Activated T-cell treated with anti-CD3 and anti-CD28 coated beads for 1 hour (primary cell): ENCODE results near the gene YIF1A.
"Not testable (repeated sequence)": the region's sequence is repeated elsewhere in the genome, so short reads cannot be mapped to it uniquely, and the experiment has no call there.

Experiments
- DNase-seq: peaks from one replicate; pipeline ENCODE4 v3.0.0-alpha.2; 2020; ENCODE audit warnings: low read depth

The YIF1A gene

DNA sequence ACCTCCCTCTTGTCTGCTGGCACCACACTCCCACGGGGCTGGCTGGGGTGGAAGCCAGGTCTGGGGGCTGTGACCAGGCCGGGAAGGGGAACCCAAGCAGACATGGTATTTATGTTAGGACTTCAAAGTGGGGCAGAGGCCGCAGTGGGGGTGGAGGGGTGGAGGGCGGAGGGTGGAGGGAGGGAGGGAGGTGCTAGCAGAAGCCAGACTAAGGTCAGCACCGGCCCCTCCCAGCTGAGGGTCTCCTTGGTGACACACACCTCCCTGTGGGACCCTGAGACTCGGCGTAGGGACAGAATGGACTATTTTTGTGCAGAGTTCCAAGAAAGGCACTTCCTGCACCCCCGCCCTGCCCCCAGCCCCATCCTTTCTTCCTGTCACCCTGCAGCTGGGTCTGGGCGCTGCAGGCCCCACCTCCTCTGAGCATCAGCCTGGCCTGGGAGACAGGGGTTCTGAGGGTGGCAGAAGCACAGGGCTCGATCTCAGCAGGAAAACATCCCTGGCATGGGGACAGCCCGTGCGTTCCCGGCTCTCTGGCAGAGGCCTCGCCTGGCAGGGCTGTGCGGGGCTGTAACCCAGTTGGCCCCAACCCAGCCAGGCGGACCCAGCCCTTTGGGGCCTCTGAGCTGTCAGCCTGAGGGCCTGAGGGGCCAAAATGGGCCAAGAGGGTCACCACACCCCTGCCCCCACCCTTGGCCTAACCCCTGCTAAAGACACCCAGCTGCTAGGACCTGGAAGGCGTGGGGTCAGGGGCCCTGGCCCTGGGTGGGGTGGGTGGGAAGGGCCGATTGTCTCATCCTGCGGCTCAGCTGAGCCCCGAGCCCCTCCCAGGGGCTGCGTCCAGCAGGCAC is 37.5 kb upstream of the YIF1A start:
- DNase-seq = no peak

DNA sequence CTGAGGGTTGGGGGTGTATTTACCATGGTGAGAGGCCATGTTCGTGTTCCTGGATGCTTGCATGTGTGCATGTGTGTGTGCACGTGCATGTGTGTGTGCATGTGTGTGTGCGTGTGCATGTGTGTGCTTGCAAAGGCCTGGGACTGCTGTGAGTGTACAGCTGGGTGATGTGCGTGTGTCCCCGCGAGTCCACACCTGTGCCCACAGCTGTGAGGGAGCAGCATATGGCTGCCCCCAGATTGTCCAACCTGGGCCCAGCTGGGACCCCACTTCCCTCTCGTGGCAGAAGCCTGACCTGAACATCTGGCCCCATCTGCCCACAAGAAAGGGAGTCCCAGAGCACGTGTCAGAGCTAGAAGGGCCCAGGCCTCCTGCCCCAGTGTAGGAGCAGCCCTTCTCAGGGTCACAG is 36.3 kb upstream of the YIF1A start:
- no peak for DNase-seq

DNA sequence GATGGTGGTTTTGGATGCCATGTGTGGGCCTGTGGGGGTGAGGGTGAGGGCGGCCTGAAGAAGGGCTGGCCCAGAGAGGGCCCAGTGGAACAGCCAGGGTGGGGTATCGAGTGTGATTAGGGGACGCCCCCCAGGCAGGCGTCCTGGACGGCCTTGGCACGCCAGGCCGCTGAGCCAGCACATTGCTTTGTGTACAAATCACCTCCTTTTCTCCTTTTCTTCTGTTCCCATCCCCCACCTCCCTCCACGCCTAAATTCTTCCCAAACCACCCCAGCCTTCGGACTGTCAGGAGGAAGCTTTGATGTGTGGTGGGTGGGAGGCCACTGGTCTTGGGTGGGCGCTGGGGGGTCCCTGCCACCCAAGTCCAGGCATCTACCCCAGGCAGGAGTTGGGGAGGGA is 35.7 kb upstream of the YIF1A start:
- DNase-seq = no peak

DNA sequence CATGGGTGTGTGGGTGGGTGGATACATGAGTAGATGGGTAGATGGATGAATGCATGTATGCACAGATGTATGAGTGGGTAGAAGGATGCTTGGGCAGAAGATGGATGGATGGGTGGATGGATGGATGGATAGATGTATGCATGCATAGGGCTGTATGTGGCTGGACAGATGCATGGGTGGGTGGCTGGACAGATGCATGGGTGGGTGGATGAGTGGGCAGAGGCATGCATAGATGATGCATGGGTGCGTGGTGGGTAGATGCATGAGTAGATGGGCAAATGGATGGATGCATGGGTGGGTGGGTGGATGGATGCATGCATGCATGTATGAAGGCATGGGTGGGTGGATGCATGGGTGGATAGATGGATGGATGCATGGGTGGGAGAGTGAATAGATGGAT is 34.7 kb upstream of the YIF1A start:
- DNase-seq = no peak

DNA sequence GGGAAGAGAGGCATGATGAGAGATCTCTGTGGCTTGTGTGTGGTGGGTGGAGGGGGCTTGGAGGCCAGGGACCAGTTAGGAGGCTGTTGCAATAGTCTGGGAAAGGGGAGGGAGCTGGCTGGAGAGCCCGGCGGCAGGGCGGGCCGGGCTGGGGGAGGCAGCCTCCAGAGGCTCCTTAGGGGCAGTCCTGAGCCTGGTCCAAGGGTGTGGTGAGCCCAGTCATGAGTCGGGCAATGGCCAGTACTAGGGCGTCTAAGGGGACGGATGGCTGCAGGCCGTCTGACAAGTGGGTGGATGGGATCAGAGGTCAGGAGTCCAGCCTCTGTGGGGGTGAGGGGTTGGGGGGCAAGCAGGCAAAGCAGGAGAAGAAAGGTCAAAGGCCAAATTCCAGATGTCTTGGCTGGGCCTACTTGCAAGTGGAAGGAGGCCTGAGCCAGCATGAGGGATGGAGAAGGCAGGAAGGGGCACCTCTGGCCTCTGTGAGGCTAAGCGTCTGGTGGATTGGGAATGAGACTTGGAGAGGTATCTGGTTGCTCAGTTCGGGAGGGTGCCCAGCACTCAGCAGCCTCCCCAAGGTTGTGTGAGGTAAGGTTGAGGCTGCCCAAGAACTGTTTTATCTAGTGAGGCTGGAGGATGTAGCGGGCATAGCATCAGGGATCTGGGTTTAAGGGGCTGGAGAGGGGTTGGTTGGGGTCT is 33.9 kb upstream of the YIF1A start:
- DNase-seq = no peak

DNA sequence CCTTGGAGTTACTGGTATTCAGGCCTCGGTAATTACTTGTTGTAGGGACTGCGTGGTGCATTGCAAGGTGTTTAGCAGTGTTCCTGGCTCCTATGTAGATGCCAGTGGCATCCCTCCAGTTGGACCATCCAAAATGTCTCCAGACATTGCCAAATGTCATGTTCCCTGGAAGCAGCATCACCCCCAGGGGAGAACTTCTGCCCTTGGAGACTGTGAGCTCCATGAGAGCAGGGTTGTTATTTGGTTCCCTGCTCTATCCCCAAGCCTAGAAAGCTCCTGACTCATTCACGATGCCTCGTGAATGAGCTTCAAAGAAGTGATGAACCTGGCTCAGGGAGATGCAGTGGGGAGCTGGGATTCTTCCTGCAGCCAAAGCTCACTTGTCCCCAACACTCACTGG is 32.7 kb upstream of the YIF1A start:
- no peak for DNase-seq

DNA sequence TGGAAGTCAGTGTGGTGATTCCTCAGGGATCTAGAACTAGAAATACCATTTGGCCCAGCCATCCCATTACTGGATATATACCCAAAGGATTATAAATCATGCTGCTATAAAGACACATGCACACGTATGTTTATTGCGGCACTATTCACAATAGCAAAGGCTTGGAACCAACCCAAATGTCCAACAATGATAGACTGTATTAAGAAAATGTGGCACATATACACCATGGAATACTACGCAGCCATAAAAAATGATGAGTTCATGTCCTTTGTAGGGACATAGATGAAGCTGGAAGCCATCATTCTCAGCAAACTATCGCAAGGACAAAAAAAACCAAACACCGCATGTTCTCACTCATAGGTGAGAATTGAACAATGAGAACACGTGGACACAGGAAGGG is 31.8 kb upstream of the YIF1A start:
- DNase-seq = not testable (repeated sequence)

DNA sequence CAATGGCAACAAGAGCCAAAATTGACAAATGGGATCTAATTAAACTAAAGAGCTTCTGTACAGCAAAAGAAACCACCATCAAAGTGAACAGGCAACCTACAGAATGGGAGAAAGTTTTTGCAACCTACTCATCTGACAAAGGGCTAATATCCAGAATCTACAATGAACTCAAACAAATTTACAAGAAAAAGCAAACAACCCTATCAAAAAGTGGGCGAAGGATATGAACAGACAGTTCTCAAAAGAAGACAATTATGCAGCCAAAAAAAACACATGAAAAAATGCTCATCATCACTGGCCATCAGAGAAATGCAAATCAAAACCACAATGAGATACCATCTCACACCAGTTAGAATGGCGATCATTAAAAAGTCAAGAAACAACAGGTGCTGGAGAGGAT is 31.3 kb upstream of the YIF1A start:
- DNase-seq = not testable (repeated sequence)

DNA sequence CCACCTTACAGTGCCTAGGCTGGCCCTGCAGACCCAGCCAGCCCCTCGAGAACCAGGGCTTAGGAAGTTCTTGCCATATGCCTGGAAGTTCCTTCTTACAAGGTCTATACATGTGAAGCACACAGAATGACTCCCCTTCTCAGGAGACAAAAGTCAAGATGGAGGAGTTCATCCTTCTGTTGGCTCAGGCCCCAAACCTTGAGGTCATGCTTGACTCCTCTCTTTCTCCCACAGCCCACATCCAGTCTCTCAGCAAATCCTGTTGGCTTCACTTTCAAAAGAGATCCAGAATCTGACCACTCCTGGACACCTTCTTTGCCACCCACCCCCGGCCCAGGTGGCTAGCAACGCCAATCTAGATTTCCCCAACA is 29.6 kb upstream of the YIF1A start:
- no peak for DNase-seq

DNA sequence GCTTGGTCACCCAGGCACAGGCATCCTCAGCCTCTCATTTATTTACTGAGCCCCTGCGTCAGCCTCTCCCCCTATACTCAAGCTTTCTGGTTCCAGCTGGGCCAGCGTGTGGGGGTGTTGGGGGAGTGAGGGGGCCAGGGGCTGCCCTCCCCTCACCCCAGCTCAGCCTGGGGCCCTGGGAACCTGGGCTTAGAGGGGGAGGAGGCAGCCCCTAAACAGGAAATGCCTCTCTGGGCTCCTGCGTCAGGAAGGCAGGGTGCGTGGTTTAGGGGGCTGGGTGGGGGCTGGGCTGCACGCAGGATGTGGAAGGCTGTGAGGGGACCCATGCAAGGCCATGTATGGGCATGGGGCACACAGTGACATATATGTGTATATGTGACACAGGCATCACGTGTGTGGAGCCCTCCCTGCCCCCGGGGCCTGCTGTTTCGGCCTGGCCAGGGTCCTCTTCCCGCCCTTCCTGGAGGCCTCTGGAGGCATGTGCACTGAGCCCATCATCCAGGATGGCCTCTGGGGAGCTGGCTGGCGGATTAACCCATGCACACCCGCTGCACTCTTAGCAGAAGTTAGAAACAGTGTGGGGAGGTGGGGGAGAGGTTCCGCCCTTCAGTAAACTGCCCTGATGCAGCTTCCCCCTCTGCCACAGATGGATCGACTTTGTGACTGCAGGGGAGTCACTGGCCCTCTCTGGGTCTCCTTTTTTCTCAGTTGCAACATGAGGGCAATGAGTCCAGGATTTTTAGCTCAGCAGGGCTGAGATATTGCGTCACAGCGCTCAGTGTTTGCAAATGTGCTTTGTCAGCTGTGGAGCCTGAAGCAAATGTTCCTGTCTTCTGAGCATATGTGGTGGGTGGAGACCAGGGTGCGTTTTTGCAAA is 29.0 kb upstream of the YIF1A start:
- peak; percentile 49 for DNase-seq

DNA sequence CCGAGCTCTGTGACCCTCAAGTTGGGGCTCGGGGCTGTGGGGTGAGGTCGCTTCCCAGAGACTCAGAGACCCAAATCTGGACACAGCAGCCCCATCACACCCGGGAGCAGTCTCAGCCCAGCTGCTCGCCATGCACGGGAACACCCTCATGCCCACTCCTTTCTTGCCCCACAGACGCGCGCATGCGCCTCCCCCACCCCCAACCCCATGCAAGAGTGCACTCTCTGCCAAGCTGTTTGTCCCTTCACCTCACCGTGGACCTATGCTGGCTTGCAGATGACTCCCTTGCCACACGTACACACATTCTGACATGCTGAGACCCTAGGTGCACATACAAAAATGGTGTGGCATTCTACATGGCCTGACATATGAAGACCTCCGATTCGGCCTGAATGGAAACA is 28.4 kb upstream of the YIF1A start:
- peak; percentile 43 for DNase-seq

DNA sequence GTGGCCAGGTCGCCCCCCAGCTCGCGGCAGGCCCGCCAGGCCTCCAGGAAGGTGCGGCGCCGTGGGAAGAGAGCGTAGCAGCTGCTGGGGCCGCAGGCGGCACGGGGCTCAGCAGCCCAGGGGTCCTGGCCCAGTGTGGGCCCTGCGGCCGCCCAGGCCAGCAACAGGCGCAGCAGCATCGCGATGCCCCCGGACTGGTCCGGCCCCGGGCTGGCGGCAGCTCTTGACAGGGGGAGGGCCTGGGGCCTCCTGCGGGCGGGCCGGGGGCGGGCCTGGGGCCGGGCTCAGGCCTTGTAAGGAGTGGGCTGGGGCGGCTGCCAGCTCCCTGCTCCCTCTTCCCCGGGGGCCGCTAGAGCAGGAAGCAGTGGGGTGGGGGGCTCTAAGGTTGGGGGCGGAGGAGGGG is 27.9 kb upstream of the YIF1A start, which contains the start of gene CD248:
Gene CD248, minus strand, starts transcription at position 196 of the 403 bp plus-strand sequence. Its CDS starts 17 bp downstream, at position 179.
- DNase-seq = no peak

DNA sequence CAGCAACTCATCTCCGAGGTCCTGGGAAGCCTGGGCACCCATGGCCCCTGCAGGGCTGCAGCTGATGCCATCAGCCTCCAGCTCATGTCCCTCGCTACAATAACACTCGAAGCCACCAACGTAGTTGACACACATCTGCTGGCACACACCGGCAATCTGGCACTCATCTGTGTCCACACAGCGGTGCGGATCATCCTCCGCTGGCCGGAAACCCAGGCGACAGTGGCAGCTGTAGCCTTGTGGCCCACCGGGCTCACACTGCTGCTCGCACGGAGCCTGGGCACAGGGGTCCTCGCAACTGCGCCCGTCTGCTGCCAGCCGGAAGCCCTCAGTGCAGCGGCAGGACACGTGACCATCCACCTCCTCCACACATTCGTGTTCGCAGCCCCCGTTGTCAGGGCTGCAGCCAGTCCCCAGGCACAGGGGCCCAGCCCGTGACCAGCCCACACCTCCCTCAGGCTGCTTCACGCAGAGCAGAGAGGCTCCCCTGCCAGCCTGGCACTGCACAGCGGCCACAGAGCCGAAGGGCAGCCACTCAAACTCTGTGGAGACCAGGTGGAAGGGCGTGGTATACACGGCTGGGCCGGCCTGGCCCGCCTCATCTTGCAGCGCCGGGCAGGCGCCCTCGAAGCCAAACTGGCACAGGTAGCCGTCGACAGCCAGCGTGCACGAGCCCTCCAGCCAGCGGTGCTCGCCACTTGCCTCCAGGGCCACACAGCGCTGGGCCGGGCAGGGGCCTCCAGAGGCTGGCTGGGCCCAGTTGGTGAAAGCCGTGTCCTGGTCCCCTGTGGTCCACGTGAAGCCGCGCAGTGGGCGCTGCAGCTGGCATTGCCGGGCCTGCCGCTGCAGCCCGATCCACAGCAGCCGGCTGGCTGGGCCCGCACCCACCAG is 27.2 kb upstream of the YIF1A start:
- DNase-seq = no peak

DNA sequence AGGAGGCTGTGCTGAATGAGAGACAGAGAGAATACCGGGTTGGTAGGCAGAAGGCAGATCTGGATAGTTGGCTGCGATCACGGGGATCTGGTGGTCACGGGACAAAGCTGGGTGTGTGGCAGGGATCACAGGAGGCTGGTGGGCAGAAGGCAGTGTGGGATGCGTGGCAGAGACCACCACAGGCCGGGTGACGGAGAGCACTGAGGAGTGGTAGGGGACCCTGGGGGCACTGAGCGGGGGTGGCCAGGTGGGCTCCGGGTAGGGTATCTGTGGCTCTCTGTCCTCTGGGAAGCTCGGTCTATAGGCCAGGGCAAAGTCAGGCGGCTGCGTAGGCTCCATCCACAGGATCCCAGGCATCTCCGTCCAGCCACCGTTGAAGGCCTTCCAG is 26.5 kb upstream of the YIF1A start:
- no peak for DNase-seq

DNA sequence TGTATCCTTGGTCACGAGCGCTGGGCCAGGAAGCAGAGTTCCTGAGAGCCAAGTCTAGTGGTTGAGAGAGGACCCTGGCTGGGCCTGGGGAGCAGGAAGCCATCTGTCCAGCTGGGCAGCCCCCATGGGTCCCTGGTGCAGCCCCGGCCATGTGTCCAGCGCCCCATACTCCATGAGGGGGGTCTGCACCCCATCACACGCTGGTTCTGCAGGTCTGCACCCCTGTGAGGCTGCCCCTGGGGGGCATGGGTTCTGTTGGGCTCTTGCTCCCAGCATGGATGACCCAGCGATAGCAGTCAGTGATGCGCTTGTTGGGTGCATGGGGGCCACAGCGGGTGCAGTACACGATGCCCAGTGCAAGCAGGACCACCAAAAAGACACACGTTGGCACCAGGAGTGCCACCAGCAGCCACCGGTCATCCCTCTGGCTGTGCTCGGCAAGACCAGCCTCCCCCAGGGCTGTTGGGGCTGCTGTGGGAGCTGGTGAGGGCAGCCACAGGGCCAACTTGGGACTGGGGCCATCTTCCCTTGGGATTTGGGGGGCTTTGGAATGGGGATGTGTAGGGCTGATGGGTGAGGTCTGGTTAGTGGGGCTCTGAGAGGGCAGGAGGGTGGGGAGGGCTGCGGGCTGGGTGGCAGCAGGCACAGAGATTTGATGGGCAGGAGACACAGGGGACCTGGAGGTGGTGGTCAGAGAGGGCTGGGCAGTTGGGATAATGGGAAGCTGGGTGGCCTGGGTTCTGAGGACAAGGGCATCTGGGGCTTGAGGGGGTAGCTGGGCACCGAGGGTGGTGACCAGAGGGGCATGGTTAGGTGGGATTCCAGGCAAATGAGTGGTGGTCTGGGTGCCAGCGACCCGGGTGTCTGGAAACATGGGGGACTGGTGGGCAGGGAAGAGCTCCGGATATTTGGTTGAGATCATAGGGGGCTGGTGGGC is 25.9 kb upstream of the YIF1A start:
- no peak for DNase-seq

DNA sequence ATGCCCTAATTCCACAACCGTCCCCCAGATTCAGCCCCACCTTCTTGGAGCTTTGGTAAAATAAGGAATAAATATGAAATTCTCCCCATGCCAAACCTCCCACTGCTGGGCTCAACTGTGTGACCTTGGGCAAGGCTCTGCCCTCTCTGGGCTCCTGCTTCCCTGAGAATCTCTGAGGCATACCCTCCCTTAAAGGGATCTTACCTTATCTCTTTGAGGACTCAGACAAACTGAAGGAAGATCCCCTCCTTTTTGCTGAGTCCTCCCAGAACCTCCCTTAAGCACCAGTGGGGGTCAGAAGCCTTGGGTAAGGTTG is 25.2 kb upstream of the YIF1A start:
- no peak for DNase-seq

DNA sequence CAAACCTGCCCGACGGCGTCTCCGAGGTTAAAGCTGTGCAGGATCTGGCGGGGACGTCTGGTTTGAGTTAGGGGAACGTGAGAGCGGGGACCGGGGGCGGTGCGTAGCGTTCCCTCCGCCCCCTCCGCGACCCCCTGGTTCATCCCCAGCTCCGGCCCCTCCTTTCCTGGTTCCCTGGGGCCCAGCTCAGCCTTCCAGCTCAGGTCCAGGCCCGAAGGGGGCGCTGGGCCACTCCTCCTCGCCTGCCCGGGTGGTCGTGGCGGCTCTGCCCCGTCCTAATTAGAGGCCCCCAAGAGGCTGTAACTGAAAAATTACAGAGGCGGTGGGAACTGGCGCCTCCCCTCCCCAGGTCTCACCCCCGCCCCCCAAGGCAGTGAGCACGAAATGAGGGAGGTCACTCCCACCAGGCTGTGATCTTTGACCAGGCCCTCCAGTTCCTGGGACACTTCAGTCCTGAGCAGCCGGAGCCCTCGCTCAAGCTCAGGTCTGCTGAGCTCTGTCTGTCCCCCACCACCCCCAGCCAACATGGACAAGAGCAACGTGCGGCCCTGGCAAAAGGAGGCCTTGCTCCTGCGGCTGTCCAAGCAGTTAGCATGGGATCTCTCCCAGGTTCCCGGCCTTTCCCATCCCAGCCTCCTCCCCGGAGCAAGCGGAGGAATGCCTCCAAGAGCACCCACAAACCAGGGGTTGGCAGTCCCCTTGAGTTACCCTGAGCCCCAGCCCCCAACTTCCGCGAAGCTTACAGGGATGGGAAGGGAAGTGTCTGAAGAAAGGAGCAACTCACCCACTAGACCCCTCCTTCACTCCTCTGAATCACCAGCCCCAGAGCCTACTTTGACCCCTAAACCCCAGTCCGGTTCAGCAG is 24.6 kb upstream of the YIF1A start:
- no peak for DNase-seq

DNA sequence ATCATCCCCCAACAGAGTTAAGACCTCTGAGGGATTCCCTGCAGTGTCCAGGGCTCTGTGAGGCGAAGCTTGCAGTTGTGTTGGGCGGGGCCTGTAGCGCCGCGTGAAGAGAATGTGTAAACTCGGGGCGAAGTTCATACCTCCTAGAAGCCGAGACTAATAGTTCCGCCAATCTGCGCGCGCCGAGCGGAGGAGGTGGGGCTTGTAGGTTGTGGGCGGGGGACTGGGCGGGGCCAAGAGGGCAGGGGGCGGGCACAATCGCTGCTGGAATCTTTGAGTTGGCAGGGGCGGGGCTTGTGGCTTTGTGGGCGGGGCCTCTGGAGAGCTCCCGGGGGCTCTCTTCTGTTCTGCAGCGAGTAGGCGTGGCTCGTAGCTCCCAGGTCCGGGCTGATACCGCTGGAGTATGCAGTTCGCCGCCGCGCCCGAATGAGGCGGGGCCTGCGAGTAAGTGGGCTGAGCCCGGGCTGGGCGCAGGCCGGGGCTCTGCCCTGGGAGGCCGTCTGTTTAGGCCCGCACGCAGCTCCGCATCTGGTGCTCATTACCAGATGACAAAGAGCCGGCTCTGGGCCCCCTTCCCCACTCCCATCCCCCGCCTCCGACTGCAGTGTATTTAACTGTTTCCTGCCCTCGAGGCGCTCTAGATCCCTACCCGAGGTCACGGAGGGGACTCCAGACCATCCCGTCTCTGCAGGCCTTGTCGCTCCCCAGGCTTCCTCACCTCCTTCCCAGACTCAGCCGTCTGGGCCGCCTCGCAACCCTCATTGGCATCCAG is 23.8 kb upstream of the YIF1A start:
- DNase-seq = peak; percentile 99
